Liver (tissue), 9 donors: Measurements from ENCODE around the gene CARS2. TPM values are rescaled to one million over a fixed set of nuclear protein-coding genes. Genes with fewer than 3 reads are reported as not detected.

ENCODE experiments used
- DNase-seq: peaks from one replicate; pipeline ENCODE4 v3.0.0-alpha.2; 2017; ENCODE audit warnings: low spot score
- H3K27ac ChIP-seq, 2 donors: one replicate each; pipeline ENCODE4 v1.7.0; 2013; ENCODE audit warnings: inconsistent platforms in 2 of 2, low read length in 2 of 2, control low read depth in 1 of 2, low read depth in 1 of 2, mild to moderate bottlenecking in 1 of 2
- H3K27me3 ChIP-seq, 4 donors: one replicate each; pipeline versions ENCODE4 v1.6.1 to v1.7.0; 2013; ENCODE audit warnings: low read length in 3 of 4, inconsistent platforms in 1 of 4, mild to moderate bottlenecking in 1 of 4, moderate library complexity in 1 of 4; ENCODE audit not compliant: control insufficient read depth in 4 of 4, insufficient read depth in 4 of 4
- H3K36me3 ChIP-seq, 4 donors: one replicate each; pipeline versions ENCODE4 v1.6.1 to v1.7.0; 2013; ENCODE audit warnings: low read length in 3 of 4, mild to moderate bottlenecking in 3 of 4, low read depth in 1 of 4, moderate library complexity in 1 of 4; ENCODE audit not compliant: control insufficient read depth in 4 of 4, insufficient read depth in 3 of 4
- H3K4me1 ChIP-seq, 4 donors: one replicate each; pipeline versions ENCODE4 v1.6.1 to v1.7.0; 2013; ENCODE audit warnings: low read length in 3 of 4, mild to moderate bottlenecking in 3 of 4, moderate library complexity in 1 of 4; ENCODE audit not compliant: control insufficient read depth in 4 of 4, insufficient read depth in 4 of 4
- H3K4me3 ChIP-seq, 3 donors: one replicate each; pipeline versions ENCODE4 v1.6.1 to v1.7.0; 2013; ENCODE audit warnings: low read length in 3 of 3, control low read depth in 1 of 3, low read depth in 1 of 3, mild to moderate bottlenecking in 1 of 3
- H3K9ac ChIP-seq, 2 donors: one replicate each; pipeline ENCODE4 v1.7.0; 2013; ENCODE audit warnings: low read length in 2 of 2, mild to moderate bottlenecking in 2 of 2, moderate library complexity in 2 of 2, control low read depth in 1 of 2, low read depth in 1 of 2
- H3K9me3 ChIP-seq, 4 donors: one replicate each; pipeline versions ENCODE4 v1.6.1 to v1.7.0; 2013; ENCODE audit warnings: low read length in 3 of 4; ENCODE audit not compliant: control insufficient read depth in 4 of 4
- EGR1 ChIP-seq, 2 donors: IDR thresholded peaks; 2 replicates each; pipeline ENCODE4 v1.6.1; 2016 to 2018; ENCODE audit warnings: antibody characterized with exemption in 2 of 2, low read depth in 2 of 2
- FOXA2 ChIP-seq: IDR thresholded peaks from 2 replicates; pipeline ENCODE4 v1.6.1; 2016; ENCODE audit warnings: antibody characterized with exemption
- GABPA ChIP-seq, 2 donors: IDR thresholded peaks in 1 of 2; conservative IDR thresholded peaks in 1 of 2; 2 replicates each; pipeline ENCODE4 v1.6.1; 2016; ENCODE audit warnings: antibody characterized with exemption in 2 of 2, mild to moderate bottlenecking in 1 of 2, moderate library complexity in 1 of 2
- HNF4A ChIP-seq, 2 donors: conservative IDR thresholded peaks; 2 replicates each; pipeline ENCODE4 v1.6.1; 2016; ENCODE audit warnings: antibody characterized with exemption in 2 of 2, mild to moderate bottlenecking in 2 of 2
- HNF4G ChIP-seq: IDR thresholded peaks from 2 replicates; pipeline ENCODE4 v1.6.1; 2016; ENCODE audit warnings: antibody characterized with exemption
- JUND ChIP-seq, 2 donors: IDR thresholded peaks; 2 replicates each; pipeline ENCODE4 v1.6.1; 2016; ENCODE audit warnings: antibody characterized with exemption in 2 of 2
- NR2F2 ChIP-seq: IDR thresholded peaks from 2 replicates; pipeline ENCODE4 v1.6.1; 2016; ENCODE audit warnings: antibody characterized with exemption
- RAD21 ChIP-seq, 2 donors: IDR thresholded peaks; 2 replicates each; pipeline ENCODE4 v1.6.1; 2016; ENCODE audit warnings: antibody characterized with exemption in 2 of 2, mild to moderate bottlenecking in 2 of 2
- RXRA ChIP-seq, 2 donors: IDR thresholded peaks; 2 replicates each; pipeline ENCODE4 v1.6.1; 2017 to 2018; ENCODE audit warnings: antibody characterized with exemption in 2 of 2, mild to moderate bottlenecking in 1 of 2
- SP1 ChIP-seq: IDR thresholded peaks from 2 replicates; pipeline ENCODE4 v1.6.1; 2018; ENCODE audit warnings: antibody characterized with exemption, mild to moderate bottlenecking
- YY1 ChIP-seq: IDR thresholded peaks from 2 replicates; pipeline ENCODE4 v1.6.1; 2016; ENCODE audit warnings: antibody characterized with exemption, mild to moderate bottlenecking
- WGBS: extraction: QIAGEN DNeasy Blood & Tissue Kit; methylation state at CpG from one replicate; pipeline ENCODE4 v1.1.7; 2013; 5-methylcytosine and 5-hydroxymethylcytosine counted together
- polyA plus RNA-seq, 2 donors: library from polyadenylated mRNA; stranded (reverse) in 1 of 2; unstranded in 1 of 2; fragments of 200-250 nt in 1 of 2; fragments of >200 nt in 1 of 2; fragmentation: Nextera tagmentation in 1 of 2; extraction: Ambion mirVana in 1 of 2; gene quantifications; one replicate each; pipeline versions ENCODE4 v1.2.1 to v1.2.3, GENCODE V29; 2013 to 2015
- total RNA-seq, 2 donors: library from RNA; depleted of rRNA; stranded (reverse); fragments of >200 nt; gene quantifications; one replicate each; pipeline ENCODE4 v1.2.3, GENCODE V29; 2014
- TF ChIP-seq, protein P1 (sequence below): IDR thresholded peaks from 2 replicates; pipeline ENCODE4 v1.6.1; 2016; ENCODE audit warnings: antibody characterized with exemption
- TF ChIP-seq, protein P2 (sequence below): fragments of 150-350 bp; IDR thresholded peaks from 2 replicates; pipeline ENCODE4 v1.5.1; 2017; ENCODE audit warnings: improper control_type of control experiment, low read depth, low read length; ENCODE audit not compliant: missing input control
- TF ChIP-seq, protein P3 (sequence below): IDR thresholded peaks from 2 replicates; pipeline ENCODE4 v1.6.1; 2016; ENCODE audit warnings: antibody characterized with exemption, mild to moderate bottlenecking
- TF ChIP-seq, protein P4 (sequence below): IDR thresholded peaks from 2 replicates; pipeline ENCODE4 v1.6.1; 2016; ENCODE audit warnings: antibody characterized with exemption
- donor health status: healthy.
- donor health status: healthy.
- donor health status: healthy.
- donor health status: healthy.
- donor health status: healthy.

CARS2 gene
- total and polyA plus RNA-seq, 4 donors, result 28.6 to 44.0 (median 31.4) TPM

DNA sequence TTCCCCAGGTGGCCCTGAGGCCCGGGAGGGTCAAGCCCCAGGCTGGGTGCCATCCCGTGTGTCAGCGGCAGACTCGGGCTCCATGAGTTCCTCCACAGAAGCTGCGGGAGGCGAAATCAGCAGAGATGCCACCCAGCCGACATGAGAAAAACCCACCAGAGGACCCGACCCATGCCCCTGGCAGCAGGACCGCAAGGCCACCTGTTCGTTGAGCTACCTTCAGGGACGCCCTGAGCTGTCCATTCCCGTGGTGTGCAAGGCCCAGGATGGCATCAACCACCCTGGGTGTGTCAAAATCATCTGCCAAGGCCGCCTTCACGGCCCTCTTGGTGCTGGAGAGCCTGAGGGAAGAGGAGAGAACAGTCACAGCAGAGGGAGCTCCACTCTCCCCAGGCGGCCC lies 60.2 kb downstream of the CARS2 start:
- Histone ChIP-seq H3K36me3 (peaks cover 0 to 11% (median under 1%) of the 10 kb centered on the region in 4 donors), H3K9me3 (no peaks in the 10 kb centered on the region), H3K9ac (no peak overlapping the region), H3K27me3 (no peaks in the 10 kb centered on the region), H3K4me1 (peaks cover 9 to 42% (median 29%) of the 10 kb centered on the region in 4 donors), H3K27ac (no peak overlapping the region), H3K4me3 (no peak overlapping the region)
- 94% methylated on average over 15 of the region's 15 CpGs for WGBS
- no peak for TF ChIP-seq SP1
- TF ChIP-seq, protein P1, sequence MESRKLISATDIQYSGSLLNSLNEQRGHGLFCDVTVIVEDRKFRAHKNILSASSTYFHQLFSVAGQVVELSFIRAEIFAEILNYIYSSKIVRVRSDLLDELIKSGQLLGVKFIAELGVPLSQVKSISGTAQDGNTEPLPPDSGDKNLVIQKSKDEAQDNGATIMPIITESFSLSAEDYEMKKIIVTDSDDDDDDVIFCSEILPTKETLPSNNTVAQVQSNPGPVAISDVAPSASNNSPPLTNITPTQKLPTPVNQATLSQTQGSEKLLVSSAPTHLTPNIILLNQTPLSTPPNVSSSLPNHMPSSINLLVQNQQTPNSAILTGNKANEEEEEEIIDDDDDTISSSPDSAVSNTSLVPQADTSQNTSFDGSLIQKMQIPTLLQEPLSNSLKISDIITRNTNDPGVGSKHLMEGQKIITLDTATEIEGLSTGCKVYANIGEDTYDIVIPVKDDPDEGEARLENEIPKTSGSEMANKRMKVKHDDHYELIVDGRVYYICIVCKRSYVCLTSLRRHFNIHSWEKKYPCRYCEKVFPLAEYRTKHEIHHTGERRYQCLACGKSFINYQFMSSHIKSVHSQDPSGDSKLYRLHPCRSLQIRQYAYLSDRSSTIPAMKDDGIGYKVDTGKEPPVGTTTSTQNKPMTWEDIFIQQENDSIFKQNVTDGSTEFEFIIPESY, result no peak
- TF ChIP-seq, protein P2, sequence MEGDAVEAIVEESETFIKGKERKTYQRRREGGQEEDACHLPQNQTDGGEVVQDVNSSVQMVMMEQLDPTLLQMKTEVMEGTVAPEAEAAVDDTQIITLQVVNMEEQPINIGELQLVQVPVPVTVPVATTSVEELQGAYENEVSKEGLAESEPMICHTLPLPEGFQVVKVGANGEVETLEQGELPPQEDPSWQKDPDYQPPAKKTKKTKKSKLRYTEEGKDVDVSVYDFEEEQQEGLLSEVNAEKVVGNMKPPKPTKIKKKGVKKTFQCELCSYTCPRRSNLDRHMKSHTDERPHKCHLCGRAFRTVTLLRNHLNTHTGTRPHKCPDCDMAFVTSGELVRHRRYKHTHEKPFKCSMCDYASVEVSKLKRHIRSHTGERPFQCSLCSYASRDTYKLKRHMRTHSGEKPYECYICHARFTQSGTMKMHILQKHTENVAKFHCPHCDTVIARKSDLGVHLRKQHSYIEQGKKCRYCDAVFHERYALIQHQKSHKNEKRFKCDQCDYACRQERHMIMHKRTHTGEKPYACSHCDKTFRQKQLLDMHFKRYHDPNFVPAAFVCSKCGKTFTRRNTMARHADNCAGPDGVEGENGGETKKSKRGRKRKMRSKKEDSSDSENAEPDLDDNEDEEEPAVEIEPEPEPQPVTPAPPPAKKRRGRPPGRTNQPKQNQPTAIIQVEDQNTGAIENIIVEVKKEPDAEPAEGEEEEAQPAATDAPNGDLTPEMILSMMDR, result no peak
- TF ChIP-seq, protein P3, sequence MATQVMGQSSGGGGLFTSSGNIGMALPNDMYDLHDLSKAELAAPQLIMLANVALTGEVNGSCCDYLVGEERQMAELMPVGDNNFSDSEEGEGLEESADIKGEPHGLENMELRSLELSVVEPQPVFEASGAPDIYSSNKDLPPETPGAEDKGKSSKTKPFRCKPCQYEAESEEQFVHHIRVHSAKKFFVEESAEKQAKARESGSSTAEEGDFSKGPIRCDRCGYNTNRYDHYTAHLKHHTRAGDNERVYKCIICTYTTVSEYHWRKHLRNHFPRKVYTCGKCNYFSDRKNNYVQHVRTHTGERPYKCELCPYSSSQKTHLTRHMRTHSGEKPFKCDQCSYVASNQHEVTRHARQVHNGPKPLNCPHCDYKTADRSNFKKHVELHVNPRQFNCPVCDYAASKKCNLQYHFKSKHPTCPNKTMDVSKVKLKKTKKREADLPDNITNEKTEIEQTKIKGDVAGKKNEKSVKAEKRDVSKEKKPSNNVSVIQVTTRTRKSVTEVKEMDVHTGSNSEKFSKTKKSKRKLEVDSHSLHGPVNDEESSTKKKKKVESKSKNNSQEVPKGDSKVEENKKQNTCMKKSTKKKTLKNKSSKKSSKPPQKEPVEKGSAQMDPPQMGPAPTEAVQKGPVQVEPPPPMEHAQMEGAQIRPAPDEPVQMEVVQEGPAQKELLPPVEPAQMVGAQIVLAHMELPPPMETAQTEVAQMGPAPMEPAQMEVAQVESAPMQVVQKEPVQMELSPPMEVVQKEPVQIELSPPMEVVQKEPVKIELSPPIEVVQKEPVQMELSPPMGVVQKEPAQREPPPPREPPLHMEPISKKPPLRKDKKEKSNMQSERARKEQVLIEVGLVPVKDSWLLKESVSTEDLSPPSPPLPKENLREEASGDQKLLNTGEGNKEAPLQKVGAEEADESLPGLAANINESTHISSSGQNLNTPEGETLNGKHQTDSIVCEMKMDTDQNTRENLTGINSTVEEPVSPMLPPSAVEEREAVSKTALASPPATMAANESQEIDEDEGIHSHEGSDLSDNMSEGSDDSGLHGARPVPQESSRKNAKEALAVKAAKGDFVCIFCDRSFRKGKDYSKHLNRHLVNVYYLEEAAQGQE, result no peak
- TF ChIP-seq RXRA (IDR thresholded peaks at IDR 0.05), result no peak
- TF ChIP-seq JUND (IDR thresholded peaks at IDR 0.05), result no peak
- no peak for TF ChIP-seq HNF4G
- TF ChIP-seq FOXA2, result no peak
- no peak for TF ChIP-seq RAD21 (IDR thresholded peaks at IDR 0.05)
- no peak for TF ChIP-seq YY1
- TF ChIP-seq, protein P4, sequence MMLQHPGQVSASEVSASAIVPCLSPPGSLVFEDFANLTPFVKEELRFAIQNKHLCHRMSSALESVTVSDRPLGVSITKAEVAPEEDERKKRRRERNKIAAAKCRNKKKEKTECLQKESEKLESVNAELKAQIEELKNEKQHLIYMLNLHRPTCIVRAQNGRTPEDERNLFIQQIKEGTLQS, result no peak
- DNase-seq, result no peak

DNA sequence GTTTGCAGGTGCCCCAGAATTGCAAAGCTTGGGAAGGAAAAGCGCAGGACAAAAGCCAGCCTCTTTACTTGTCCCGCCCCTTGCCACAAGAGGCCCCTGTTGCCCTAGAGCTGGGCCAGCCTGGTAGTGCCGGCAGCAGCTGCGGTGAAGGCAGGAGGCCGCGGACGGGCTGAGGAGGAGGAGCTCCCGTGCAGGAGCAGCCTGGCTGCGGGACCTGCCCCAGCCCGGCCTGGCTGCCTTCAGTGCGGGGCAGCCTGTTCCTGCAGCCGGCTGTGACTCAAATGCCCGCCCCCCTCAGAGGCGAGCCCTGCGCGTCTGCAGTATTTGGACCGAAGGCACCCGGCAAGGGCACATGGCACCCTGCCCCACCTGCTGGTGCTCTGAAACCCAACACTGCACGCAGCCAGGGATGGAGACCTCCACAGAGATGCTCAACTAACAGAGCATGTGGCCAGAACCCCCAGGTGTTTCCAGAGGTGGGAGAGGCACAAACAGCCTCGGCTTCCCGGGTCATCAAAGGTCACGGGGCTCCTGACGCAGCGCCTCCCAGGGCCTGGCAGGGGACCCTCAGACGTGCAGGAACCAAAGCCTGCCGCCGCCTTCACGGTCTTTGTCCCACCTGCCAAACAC lies 60.9 kb downstream of the CARS2 start:
- no peaks in the 10 kb centered on the region for H3K9me3 ChIP-seq
- peaks cover 1 to 8% (median 3%) of the 10 kb centered on the region in 4 donors for H3K36me3 ChIP-seq
- peak overlapping the region; percentile 63 to 64 for H3K27ac ChIP-seq
- peaks cover 9 to 49% (median 36%) of the 10 kb centered on the region in 4 donors for H3K4me1 ChIP-seq
- H3K4me3 ChIP-seq, result no peak overlapping the region
- H3K27me3 ChIP-seq, result no peaks in the 10 kb centered on the region
- 32% methylated on average over 28 of the region's 28 CpGs for WGBS
- H3K9ac ChIP-seq, result no peak overlapping the region
- DNase-seq, result no peak
- TF ChIP-seq, protein P1, result no peak
- TF ChIP-seq EGR1 (IDR thresholded peaks at IDR 0.05; ENCODE audit: low read depth in 2 of 2), result no peak
- TF ChIP-seq, protein P4, result no peak
- peak; percentile 80 to 84 for TF ChIP-seq RAD21 (IDR thresholded peaks at IDR 0.05)
- no peak for TF ChIP-seq HNF4A (conservative IDR thresholded peaks at IDR 0.05)
- no peak for TF ChIP-seq NR2F2
- TF ChIP-seq, protein P2, result peak; percentile 41
- no peak for TF ChIP-seq GABPA (IDR thresholded peaks at IDR 0.05 in 1 of 2, conservative IDR thresholded peaks at IDR 0.05 in 1 of 2)
- no peak for TF ChIP-seq YY1
- TF ChIP-seq SP1, result peak; percentile 16
- TF ChIP-seq HNF4G, result no peak
- no peak for TF ChIP-seq FOXA2
- no peak for TF ChIP-seq RXRA (IDR thresholded peaks at IDR 0.05)
